GM18502 (cell line): ENCODE measurements around the gene TMEM60.
A peak's percentile ranks its signal among the peaks of the same experiment; 100 is the strongest.

Experiments used
- ATAC-seq: cut with Tn5 transposase; IDR thresholded peaks from one replicate; pipeline ENCODE4 v1.9.1; 2021; ENCODE audit warnings: mild to moderate bottlenecking; ENCODE audit not compliant: unreplicated experiment, poor library complexity

TMEM60 gene

DNA sequence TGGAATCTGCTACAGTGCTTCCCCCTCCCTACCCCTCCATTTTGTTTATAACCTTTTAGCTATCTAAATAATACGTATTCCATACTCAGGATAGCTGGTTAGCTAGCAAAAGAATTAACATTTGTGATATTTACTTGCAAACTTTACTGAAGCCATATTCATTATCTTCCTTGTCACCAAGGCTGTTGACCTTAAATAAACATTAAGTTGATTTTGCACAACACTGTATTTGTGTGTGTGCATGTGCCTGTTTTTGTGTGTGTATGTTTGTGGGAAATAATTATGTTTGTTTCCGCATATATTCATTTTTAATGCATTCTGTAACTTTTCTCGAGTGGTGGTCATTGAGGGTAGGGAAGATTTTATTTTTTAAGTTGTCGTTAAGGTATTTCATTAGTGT is 15.9 kb downstream of the TMEM60 start:
- no peak for ATAC-seq

- no peak for ATAC-seq
These were observed 19.7 kb downstream of the TMEM60 start for GRCh38 chr7:77778535-77778934.

GRCh38 chr7:77771901-77772300 is 26.3 kb downstream of the TMEM60 start:
- no peak for ATAC-seq

DNA sequence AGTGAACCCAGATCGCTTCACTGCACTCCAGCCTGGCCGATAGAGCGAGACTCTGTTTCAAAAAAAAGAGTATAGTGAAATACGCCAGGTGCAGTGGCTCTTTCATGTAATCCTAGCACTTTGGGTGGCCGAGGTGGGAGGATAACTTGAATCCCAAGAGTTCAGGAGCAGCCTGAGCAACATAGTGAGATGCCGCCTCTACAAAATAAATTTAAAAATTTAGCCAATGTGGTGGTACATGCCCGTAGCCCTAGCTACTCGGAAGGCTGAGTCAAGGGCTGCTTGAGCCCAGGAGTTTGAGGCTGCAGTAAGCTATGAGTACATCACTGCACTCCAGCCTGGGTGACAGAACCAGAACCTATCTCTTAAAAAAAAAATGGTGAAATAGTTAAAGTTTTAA is 27.9 kb downstream of the TMEM60 start:
- ATAC-seq, result no peak

DNA sequence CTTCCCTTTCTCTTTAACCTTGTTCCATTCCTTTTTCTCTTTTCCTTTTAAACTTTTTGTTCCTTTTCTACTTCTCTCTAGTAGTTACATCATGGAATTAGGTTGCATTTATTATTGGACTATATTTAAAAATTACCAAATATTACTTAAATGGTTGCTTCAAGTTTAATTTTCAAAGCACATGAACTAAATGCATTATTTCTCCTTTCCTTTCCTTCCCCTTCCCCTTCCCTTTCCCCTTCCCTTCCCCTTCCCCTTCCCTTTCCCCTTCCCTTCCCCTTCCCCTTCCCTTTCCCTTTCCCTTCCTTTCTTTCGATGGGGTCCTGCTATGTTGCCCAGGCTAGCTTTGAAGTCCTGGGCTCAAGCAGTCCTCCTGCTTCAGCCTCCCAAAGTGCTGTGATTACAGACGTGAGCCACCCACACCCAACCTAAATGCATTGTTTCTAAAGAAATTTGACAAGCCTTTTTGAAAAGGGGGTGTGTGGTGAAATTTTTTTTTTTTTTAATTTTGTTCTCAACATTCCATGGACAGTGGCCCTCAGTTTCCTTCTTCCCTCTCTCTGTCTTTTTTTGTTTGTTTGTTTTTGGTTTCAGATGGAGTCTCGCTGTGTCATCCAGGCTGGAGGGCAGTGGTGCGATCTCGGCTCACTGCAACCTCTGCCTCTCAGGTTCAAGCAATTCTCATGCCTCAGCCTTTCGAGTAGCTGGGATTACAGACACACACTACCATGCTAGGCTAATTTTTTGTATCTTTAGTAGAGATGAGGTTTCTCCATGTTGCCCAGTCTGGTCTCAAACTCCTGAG is 31.2 kb downstream of the TMEM60 start:
- ATAC-seq, result no peak

GRCh38 chr7:77765906-77766800 is 32.1 kb downstream of the TMEM60 start:
- no peak for ATAC-seq

DNA sequence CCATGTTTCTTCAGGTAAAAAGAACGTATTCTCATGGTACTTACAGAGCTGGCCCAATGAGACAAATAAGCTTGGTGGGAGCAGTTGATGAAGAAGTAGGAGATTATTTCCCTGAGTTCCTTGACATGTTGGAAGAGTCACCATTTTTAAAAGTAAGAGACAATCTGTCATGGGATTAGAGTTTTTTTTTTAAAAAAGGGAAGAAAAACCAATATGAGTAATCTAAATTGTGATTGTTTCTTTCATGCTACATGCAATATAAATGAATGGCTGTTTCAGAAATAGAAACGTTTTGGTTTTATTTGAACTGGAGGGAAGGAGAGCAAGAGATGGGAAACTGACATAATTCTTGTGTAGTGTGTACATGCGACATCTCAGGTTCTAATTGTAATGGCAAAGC is 32.8 kb downstream of the TMEM60 start:
- no peak for ATAC-seq

DNA sequence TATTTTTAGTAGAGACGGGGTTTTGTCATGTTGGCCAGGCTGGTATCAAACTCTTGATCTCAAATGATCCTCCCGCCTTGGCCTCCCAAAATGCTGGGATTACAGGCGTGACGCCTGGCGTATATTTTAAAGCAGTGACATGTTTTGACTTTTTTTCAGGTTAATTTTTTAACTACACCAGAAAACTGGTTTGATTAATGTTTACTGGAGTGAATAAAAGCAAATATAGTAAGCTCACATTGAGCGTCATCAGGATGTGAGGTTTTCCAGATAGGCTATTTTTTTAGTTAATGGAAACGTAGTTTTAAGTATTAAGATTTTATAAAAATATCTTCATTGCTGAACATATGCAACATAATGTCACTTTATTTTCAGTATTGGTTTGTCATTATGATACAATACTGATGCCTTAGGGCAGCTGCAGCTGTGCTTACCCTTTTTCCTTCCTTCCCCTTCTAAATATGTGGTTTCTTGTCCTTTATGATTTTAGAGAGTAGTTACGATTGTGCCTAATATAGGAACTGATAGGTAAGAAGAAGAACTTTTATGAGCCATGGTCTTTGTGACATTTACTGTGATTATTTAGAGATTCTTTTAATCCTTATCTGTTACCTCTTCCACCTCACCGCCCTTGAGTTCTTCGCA is 37.3 kb downstream of the TMEM60 start:
- no peak for ATAC-seq

DNA sequence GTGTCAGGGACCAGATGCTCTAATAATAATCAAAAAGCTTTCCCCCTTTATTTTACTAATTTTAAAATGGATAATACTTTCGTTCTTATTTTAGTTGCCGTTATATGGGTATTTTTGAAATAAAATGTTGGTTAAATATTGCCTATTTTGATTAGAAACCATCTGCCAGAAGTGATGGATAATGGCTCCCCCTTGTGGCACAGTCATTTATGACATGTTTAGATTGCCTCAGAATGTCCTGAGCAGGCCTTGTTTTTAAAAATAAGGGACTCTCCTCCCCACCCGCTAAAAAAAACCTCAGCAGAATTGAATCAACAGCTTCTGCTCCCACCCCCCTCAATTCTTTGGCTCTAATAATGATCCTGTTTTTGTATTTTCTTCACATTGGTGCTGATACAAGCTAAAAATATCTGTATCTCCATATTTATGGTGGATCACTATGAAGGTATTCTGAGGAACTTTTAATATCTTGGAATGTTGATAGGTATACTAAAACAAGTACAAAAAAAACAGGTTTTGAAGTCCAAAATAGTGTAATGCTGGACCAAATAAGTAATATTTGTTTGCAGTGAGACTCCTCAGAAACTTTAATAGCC is 38.8 kb downstream of the TMEM60 start:
- ATAC-seq, result peak; percentile 38

DNA sequence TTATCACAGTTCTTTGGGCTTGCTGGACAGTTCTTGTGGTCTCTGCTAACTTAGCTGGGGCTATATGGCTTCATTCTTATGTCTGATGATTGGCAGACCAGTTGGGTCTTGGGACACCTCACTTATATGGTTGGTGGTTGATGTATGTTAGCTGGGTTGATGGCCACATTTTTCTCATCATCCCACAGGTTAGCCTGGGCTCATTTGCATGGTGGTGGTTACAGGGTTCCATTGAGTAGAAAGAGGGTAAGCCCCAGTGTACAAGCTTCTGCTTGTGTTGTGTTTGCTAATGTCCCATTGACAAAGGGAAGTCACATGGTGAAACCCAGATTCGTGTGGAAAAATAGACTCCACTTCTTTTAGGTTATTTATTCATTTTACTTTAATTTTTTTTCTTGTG is 40.6 kb downstream of the TMEM60 start:
- peak; percentile 83 for ATAC-seq

DNA sequence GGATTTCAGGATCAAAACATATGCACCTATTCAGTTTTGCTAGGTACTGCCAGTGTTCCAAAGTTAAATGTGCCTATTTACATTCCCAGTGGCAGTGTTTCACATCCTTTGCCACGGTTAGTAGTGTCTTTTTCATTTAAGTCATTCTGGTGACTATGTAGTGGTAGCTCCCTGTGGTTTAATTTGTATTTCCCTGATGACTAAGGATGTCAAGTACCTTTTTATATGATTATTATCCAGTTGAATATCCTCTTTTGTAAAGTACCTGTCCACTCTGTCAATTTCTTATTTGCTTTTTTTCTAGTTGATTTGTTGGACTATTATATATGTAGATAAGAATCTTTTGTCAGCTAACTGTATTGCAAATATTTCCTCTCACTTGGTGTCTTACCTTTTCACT is 45.1 kb downstream of the TMEM60 start:
- ATAC-seq, result no peak

- no peak for ATAC-seq
These were observed 46.2 kb downstream of the TMEM60 start for GRCh38 chr7:77752016-77752415.

- ATAC-seq, result no peak
These were observed 50.5 kb downstream of the TMEM60 start for GRCh38 chr7:77747718-77748117.

- no peak for ATAC-seq
These were observed 51.1 kb downstream of the TMEM60 start for GRCh38 chr7:77747178-77747577.

GRCh38 chr7:77746824-77747165 is 51.4 kb downstream of the TMEM60 start:
- no peak for ATAC-seq

GRCh38 chr7:77746164-77746823 is 51.9 kb downstream of the TMEM60 start:
- ATAC-seq, result no peak

DNA sequence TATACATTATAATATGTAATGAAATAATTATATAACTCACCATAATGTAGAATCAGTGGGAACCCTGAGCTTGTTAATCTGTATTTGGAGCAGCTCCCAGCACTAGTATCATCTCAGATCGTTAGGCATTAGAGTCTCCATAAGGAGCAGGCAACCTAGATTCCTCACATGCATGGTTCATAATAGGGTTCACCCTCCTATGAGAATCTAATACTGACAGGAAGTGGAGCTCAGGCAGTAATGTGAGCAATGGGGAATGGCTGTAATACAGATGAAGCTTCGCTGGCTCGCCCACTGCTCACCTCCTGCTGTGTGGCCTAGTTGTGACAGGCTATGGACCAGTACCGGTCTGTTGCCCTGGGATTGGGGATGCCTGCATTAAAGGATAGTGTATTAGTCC is 52.5 kb downstream of the TMEM60 start:
- ATAC-seq, result no peak
